Stimulated activated CD4-positive, alpha-beta T cell treated with anti-CD3 and anti-CD28 coated beads, Interleukin-15, amount 100 ng/mL, for 1 hour (primary cell): ENCODE measurements around the gene TVP23B.
"Not testable (repeated sequence)": the region's sequence is repeated elsewhere in the genome, so short reads cannot be mapped to it uniquely, and the experiment has no call there.

Experiments used
- DNase-seq, 2 donors: peaks; one replicate each; pipeline ENCODE4 v3.0.0-alpha.2; 2020; ENCODE audit warnings: low read depth in 1 of 2, low spot score in 1 of 2

The TVP23B gene

DNA sequence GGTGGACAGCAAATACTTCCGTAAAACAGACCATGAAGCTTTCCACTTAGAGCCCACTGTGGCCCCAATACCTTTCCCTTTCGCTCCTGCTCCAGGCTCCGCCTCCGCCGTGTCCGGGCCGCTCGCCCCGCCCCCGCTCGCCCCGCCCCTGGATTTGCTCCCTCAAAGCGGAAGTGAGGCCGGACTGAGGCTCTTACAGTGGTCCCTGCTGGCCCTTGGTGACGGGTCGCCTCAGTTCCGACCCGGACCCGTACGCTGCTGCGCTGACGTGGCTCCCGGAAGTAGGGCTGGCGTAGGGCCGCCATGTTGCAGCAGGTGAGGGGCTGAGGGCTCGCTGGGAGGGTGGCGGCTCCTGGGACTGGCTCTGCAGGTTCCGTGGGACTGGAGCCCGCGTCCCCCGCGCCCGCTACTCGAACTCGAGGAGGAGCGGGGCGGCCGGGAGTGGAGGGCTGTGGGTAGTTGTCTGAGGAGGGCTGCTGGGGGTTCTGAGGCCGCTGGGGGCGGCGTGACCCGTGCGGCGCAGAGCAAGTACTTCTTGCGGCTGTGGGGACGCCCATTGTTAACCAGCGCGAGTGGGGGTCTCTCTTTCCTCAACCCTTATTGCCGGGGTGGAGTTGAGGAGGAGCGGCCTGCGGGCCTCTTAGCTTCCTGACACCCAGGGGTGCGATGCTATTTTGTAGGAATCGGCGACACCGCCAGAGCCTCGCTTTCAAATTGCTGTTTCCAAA is at the start of gene TVP23B:
Gene TVP23B (plus strand): TSS at position 193 of the 728 bp plus-strand sequence. CDS start 111 bp downstream, at position 304.
- peak; percentile 94 to 96 for DNase-seq

DNA sequence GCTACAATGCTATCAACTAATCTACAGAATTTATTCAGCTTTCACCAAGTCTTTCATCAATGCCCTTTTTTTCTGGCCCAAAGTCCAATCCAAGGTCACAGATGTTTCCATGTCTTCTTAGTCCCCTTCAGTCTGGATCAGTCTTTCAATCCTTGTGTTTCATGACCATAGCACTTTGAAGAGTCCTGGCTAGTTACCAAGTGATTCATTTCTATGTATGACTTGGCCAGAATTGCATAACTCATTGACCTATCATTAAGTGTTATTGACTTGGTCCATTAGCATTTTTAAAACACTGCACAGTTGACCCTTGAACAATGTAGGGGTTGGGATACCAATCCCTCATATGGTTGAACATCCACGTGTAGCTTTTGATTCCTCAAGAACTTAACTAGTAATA is 48.5 kb upstream of the TVP23B start:
- DNase-seq, result not testable (repeated sequence)

DNA sequence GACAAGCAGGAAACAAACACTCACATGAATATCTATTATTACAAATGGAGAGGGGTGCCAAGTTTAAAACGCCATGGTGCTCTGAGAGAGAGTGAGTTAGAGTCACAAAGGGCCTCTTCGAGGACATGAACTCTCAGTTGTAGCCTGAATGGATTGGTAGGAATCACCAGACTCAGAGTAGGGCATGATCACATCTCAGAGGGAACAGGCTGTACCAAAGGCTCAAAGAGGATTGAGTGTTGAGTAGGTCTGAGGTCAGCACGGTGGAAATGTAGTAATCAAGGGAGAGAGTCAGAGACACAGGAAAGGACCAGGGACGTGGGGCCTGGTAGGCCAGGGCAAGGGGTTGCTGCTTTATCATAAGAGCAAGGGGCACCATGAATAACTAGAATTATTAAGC is 47.6 kb upstream of the TVP23B start:
- not testable (repeated sequence) for DNase-seq

DNA sequence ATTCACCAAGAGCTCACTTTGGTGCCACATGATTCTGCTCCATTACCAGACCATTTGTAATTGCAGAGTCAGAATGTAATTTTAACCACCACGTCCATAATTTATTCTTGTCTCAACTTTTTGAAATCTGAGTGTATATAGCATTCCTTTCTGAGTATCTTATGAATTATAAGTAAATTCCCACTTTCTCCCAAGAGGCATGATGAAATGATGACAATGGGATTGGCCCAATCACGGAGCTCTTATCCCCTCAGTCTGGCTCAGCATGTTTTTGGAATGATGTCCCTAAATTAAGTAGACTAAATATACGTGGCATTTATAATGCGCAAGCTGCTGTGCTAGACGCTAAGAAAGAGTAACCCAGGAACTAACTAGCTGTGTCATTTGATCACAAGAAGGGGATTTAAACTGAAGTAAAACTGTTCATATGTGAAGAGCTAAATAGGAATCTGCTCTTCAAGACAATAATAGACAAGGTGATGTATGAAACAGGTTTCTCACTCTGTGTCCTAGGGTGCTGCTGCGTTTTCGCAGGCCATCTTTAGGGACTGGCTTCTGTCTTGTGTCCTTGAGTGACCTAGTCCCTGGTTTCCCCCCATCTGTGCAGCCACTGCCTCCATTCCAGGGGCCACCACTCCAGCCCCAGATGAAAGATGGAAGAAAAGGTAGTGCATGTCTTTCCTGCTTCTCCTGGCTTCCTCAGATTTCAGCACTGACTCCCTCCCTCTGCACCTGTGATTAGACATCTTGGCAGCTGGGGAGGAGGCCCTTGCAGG is 41.2 kb upstream of the TVP23B start:
- DNase-seq, result not testable (repeated sequence)

DNA sequence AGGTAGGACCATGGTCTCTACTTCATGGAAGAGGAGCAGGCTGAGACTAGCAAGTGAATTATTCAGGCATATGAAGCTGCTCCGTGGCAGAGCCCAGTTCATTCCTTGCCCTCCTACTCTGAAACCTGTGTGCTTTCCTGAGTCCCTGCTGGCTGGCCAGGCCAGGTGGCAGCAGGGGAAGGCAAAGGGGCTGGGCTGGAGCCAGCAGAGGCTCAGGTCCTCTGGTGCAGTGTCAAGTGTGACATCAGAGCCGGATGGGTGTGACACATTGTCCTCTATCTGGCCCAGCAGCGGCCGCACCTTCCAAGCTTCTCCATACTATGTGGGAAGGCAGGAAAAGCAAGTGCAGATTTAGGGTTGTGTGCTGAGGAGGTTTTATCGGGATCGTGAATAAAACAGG is 39.8 kb upstream of the TVP23B start:
- DNase-seq, result not testable (repeated sequence)

DNA sequence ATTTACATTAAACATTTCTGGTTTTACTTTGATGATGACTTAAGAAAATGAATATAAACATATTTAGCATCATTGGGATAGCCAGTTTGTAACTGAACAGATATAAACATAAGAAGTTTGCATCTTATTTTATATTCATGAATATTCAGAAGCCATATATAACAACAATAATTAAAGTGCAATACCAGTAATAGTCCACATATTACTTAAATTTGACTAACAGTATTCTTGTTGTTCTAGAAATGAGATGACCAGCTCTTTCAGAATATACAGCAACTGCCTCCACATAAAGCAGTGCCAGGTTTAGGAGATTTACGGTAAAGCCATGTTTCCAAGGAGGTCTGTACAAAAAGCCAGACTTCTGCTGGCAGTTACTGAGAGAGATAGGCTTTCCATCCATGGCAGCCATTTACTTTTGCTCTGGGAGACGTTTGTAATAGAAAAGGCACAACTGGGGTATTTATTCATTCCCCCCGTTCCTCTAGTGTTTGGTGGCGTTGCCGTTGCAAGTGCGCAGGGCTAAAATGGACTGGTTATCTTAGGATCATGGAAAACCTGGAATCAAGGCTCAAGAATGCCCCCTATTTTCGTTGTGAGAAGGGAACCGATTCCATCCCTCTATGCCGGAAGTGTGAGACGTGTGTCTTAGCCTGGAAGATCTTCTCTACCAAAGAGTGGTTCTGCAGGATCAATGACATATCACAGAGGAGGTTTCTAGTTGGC is 37.1 kb upstream of the TVP23B start, which contains the start of gene FBXW10:
Gene FBXW10 (plus strand): TSS at position 356 of the 723 bp plus-strand sequence. CDS start 191 bp downstream, at position 547.
- not testable (repeated sequence) for DNase-seq

DNA sequence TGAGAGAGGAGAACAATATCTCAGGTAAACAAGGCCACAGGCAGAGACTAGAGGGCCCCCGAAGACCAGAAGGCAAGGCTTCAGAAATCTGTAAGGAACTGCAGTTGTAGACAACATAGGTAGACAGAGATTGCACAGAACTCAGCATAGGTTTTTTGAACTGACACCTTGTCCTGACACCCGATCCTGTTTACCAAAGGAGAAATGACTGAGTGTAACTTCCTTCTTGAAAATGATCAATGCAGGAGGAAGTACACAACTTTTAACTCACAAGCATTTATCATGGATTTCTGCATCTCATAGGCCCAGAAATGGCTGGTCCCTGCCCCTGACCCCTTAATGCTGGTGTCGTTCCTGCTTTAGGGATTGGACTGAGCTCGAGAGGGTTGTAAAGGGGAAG is 36.3 kb upstream of the TVP23B start:
- DNase-seq, result not testable (repeated sequence)

DNA sequence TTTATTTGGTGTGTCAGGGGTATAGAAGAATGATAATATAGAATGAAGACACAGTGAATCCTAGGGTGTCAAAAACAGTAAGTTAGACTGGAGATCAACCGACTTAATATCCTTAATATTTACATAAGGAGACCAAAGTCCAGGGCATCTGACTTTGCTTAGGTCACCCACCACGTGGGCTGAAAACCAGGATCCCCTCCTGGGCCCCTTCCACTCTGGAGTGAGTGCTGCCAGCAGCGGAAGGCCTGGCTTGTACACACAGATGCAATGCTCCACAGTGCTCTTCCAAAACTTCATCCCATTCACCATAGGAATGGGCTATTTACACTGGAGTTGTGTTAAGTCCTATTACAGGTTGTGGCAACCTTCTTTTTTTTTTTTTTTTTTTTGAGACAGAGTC is 34.4 kb upstream of the TVP23B start:
- not testable (repeated sequence) for DNase-seq

DNA sequence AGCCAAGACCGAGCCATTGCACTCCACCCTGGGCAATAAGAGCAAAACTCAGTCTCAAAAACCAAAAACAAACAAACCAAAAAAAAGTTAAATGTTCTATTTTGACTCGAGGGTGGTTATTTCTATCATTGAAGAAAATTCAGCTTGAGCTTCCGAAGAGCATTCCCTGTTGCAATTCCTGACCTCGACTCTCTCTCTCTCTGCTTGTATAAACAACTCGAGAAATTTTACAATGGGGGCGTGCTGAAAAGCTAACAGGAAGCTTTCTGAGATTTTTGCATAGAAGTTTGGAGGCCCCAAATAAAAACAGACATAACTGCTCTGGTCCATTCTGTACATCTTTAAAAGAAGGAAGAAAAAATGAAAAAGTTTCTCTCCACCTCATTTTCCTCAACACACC is 33.5 kb upstream of the TVP23B start:
- DNase-seq, result not testable (repeated sequence)

DNA sequence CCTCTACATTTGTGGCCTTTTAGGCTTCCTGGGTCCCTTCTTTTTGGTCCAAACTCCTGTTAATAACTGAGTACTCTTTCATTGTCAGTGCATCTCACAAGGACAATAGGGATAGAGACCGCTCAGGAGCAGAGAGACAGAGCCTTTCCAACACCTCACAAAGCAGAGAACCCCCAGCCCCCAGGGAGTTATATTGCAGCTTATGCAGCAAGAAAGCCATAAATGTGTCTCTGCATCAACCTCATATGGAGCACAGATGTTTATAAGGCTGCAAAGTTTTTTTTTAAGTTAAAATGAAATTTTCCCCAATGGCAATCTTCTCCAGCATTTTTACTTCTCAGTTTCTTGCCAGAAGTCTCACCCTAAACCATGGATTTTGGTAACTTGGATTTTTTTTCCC is 30.7 kb upstream of the TVP23B start:
- DNase-seq, result not testable (repeated sequence)

DNA sequence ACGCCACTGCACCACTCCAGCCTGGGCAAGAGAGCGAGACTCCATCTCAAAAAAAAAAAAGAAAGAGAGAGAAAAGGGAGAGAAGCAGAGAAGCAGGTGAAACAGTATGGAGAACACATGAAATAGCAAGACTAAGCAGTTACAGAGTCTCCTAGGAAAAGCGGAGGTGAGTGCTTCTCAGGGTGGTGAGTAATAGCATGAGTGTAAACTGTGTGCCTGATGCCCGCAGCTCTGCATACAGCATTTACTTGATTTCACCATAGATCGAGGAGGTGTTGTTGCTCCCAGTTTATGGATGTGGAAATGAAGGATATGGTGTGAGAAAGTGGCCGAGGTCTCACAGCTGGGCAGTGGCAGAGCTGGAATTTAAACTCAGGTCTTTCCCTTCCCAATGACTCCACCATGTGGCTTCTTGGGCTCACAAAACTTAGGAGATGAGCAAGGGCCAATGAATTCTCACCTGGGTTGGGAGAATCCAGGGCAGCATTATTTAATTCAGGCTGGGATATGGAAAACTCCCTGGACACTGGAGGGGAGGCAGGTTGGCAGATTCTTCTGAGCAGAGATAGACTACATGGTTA is 27.1 kb upstream of the TVP23B start:
- not testable (repeated sequence) for DNase-seq

DNA sequence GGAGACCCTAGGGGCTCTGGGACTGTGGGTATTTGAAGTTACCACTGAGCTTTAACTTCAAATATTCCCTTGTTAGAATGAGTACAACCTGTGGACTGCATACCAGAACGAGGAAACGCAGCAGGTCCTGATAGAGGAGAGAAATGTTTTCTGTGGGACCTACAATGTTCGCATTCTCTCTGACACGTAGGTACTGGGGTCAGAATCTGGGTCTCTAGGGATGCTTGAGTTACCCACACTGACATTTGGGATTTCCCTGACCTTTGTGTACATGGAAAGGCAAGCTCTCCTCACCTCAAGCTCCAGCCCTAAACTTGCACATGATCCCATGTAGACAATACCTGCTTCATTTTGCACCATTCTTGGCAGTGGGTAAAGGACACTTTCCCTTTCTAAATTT is 25.0 kb upstream of the TVP23B start:
- DNase-seq, result not testable (repeated sequence)

DNA sequence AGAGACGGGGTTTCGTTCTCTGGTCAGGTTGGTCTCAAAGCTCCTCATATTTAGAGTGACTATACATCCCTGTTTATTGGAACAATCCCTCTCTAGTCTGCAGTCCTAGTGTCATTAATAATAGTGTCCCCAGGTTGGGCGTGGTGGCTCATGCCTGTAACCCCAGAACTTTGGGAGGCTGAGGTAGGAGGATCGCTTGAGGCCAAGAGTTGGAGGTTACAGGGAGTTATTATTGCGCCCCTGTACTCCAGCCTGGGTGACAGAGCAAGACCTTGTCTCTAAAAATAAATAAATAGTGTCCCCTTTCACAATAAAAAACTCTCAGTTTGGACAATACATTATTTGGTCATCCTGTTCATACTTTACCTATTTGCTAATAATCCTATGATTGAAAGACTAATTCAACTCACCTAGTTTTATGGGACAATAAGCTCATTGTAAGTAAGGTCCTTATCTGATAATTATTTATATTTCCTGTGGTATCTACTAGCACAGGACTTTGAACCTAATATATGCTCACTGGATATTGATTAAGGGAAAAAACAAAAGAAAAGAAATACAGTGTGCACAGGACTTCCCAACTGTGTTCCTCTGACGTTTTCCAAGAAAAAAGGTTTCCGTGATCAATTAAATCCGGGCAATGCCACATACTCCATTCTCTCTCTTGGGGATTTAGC is 23.5 kb upstream of the TVP23B start:
- DNase-seq, result not testable (repeated sequence)

DNA sequence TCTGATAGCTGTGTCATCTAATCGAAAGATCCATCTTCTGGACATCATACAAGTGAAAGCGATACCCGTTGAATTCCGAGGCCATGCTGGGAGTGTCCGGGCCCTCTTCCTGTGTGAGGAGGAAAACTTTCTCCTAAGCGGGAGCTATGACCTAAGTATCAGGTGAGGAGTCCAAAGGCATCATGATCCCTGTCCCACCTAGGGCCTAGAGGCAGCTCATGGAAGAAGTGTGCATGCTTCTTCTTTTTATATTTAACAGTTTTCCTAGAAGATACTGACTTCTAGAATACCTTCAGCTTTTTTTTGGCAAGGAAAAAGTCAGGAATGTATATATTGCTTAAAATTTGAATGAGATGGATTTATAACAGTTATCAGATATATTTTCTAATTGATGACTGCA is 22.6 kb upstream of the TVP23B start:
- not testable (repeated sequence) for DNase-seq

DNA sequence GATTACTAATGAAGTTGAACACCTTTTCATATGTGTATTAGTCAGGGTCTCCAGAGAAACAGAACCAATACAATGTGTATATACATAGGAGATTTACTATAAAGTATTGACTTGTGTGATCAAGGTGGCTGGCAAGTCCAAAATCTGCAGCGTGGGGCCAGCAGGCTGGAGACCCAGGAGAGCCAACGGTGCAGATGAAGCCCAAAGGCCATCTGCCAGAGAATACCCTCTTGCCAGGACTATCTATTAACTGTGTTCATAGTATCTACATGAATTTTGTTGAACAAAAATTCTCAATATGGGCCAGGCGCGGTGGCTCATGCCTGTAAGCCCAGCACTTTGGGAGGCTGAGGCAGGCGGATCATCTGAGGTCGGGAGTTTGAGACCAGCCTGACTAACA is 20.8 kb upstream of the TVP23B start:
- DNase-seq, result not testable (repeated sequence)

DNA sequence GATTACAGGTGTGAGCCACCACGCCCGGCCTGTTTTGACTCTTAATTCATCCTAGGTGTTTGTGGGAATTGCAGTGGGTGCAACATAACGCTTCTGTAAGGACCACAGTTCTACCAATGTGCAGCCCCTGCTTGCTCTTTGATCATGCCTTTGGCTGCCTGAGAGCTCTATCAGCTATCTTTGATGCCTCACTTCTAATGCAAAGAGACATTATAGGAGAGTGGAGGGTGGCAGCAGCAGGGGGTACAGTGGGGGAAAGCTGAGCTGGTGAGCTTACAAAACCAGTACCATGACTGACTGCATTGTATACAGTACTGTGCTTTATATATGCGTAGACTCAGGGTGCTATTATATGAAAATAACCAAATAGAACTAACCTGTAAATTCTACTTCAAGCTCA is 10.4 kb upstream of the TVP23B start:
- not testable (repeated sequence) for DNase-seq

DNA sequence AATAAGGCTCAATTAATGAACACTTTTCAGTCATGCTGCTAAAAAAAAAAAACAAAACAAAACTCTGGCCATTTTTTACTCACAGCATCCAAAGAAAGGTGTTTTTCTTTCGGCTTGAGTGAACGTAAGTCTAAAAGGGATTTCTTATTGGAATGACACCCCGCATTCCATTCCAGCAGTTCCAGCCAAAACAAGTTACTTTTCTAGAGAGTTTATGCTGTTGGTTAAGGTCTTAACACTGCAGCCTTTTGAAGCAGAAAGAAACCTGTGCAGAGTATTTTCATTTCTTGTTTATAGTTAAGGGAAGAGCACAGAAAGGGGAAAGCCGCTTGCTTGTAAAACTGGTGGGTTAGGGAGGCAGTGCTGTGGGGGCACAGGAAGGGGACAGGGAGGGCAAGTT is 9.9 kb upstream of the TVP23B start:
- DNase-seq, result not testable (repeated sequence)

DNA sequence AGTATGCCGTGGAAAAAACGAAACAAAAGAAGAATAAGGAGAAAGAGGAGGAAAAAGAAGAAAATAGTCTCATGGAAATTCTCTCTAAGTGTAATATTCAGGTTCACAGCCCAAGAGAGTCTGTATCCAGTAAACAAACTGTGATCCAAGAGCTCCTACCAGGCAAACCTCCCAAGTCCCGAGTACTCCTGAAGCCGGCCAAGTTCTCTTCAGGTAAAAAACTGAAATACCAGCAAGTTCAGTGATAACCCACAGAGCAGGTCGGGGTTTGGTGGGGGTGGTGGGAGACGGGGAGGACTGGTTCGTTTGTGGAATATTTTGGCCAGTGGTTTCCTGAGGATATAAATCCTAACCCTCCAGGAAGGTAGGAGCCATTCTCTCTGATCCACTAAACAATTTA is 8.5 kb upstream of the TVP23B start:
- DNase-seq, result no peak

DNA sequence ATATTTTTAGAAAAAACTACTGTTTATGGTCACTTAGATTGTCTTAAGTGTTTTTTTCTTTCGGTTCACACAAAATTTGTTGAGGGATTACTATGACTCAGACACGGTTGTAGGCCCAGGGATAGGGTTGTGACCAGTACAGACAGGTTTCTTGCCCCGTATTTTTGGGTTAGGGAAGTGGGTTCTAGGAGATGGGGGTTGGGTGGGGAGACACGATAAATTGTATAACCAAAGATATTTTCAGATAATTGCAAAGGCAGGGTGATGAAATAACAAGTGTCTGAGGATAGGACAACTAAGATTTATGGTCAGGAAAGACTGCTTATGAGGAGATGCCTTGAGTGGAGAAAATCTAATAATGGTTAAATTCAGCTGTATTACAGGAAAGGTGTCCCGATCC is 822 bp downstream of the TVP23B start:
- not testable (repeated sequence) for DNase-seq

DNA sequence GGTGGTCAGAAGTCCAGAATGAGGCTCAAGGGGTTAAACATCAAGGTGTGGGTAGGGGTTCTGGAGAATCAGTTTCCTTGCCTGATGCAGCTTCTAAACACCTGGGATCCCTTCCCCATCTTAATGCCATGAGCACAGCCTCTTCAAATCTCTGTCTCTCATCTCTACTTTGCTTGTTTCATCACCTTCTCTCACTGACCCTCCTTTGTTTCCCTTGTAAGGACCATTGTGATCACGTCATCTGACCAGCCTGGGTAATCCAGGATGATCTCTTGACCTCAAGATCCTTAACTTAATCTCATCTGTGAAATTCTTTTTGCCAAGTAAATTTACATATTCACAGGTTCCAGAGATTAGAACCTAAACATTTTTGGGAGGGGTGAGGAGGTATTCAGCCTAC is 5.0 kb downstream of the TVP23B start:
- not testable (repeated sequence) for DNase-seq

DNA sequence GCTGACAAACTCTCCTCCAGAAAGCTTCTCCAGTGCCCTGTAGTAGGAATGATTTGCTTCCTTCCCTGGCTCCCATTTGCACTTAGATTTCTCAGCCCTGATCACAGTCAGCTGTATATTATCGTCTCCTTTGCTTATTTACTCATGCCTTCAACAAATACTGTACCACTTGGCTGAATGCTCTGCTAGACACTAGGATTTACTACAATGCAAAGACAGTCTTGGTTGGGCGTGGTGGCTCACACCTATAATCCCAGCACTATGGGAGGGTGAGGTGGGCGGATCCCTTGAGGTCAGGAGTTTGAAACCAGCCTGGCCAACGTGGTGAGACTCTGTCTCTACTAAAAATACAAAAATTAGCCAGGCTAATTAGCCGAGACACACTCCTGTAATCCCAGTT is 5.9 kb downstream of the TVP23B start:
- DNase-seq, result not testable (repeated sequence)
